Epidermal melanocyte (primary cell): ENCODE data around the gene CASK.
"Not testable (repeated sequence)": the region's sequence is repeated elsewhere in the genome, so short reads cannot be mapped to it uniquely, and the experiment has no call there.

Experiments
- DNase-seq: peaks from one replicate; pipeline ENCODE4 v3.0.0; 2011; ENCODE audit warnings: low spot score; ENCODE audit not compliant: insufficient read length

Gene CASK

DNA sequence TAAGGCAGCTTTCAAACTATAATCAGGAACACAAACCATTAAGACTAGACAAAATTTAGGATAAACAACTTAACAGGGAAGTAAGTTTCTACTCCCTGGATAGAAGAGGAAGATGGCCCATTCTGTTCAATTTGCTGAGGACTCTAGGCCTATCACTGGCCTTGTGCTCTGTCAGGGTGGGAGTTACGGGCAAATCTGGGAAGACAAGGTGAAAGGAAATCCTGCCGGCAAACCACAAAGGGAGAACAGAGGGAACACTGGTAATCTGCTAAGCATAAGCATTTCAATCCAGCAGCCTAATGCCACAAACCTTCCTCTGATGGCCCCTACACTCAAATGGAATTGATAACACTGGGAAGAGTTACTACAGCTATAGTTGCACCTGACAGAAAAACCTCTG, 191.1 kb downstream of the CASK start:
- no peak for DNase-seq

GRCh38 chrX:41730081-41730480, 193.3 kb downstream of the CASK start:
- no peak for DNase-seq

DNA sequence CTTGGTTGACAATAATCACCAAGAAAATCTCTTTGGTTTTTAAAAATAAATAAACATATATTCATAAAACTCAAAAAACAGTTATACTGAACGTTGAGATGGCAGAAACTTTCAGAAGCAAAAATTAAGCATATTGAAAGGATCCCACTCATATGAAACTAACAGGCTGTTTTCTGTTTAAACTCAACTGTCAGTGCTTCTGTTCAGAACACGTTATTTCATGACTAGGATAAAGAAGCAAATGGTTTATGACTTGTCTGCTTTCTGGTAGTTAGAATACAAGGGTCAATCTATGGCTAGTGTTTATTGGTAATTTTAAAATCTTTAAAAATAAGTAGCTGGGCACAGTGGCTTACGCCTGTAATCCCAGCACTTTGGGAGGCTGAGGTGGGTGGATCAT, 195.2 kb downstream of the CASK start:
- no peak for DNase-seq

DNA sequence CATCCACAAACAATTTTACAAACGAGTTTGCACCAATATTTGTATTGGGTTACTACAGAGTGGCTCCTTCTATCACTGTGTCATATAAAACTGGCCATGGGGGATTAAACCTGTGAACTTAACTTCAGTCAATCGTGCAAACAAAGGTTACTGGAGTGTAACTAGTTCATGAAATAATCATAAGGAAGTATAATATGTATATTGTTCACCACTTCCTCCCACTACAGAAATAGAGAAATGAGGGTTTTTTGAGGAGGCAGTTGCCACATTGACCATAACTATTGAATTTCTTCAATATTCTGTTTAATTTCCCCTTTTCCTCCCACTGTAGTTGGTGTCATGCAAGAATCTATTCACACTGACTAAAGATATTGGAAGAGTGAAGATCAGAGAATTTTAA, 199.5 kb downstream of the CASK start, which contains the start of gene GPR82:
Gene GPR82 (plus strand): TSS at position 356 of the 400 bp plus-strand sequence. CDS start 2,846 bp downstream, outside the sequence.
- no peak for DNase-seq

DNA sequence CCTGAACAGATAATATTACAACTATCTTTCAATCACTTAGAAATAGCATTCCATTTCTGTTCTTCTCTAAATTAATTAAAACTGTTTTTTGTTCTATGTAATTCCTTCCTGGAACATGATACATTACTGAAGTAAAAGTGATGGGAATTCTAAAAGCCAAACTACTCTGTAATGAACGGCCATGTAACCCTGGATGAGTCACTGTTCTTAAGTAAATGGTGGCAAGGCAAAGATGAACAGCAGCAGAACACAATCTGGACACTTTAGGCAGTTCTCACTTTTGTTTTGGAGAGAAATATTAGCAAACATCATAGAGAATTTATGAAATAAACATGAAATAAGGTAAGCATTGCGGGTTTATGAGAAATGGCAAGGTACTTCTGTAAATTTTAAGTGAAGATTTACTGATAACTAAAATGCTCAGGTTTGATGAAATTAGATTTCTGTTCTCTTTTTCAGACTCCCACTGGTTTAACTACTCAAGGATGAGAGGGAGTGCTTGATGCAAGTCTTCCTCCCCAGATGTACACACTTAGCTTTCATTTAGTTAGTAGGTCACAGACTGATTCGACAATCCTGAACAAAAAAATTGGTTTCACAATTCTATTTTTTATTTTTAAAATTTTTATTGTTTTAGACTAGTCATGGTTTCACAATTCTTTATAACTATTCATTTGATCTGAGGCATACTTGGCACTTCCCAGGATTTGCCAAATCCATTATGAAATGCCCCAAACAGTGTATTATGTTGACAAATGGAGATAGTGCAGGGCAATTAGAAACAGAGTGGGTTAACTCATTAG, 200.3 kb downstream of the CASK start:
- DNase-seq, result no peak

DNA sequence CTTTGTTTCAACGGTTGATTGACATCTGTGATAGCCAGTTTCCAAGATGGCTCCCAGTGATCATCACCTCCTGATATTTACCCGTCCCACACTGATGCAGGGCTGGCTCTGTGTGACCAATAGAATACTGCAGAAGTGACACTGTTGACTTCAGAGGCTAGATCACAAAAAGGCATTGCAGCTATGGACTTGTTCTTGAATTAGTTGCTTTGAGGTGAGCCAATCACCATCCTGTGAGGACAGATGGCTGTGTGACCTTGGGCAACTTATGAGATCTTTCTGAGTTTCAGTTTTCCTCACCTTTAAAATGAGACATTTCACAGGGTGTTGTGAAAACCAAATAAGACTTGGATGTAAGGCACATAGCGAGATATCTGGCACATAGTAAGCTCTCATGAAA, 201.1 kb downstream of the CASK start:
- DNase-seq, result no peak

- DNase-seq, result no peak
Measured at GRCh38 chrX:41721590-41721989, 201.8 kb downstream of the CASK start.

DNA sequence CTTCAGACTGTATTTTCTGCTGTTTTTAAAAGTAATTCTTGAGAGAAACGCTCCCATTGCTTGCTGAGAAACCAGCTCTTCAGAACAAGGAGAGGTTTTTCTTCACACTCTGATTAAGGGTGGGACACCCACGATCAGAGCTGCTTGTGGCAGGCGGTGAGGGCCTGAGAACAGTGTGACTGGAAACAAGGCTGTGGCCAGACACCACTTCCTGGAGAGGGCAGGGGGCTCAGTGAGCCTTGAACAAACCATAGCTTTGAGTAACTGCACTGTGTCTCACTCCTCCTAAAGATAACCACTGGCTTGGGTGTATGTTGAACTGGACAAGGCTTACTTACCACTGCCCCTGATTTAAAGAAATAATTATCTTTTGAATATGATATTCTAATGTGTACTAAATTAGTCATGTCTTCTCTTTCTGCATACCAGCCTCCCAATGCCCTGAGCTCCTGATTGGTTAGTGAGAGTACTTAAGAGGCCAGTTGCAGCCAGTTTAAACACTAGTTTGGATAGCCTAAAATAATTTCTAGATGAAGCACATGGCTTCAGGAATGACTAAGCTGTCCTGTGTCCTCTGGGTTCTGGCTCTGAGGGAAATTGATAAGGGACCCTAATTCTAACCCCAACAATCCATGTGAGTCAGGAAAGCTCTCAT, 203.1 kb downstream of the CASK start:
- DNase-seq, result no peak

DNA sequence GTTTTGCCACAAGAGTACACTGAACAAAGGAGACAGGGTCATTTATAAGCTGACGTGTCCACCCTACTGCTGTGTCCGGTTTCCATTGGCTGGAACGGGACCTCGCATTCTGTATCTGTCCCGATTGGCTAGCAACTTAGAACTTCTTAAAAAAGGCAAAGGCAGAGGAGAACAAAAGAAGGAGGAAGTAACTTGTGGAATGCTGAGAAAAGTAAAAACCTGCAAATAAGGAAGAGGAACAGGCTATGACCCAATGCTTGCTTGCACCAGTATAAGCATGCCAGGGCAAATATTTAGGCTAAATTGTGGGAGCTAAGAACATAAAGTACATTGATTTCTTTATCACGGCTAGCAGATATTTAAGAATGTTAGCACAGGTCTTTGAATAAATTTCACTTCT, 203.7 kb downstream of the CASK start:
- not testable (repeated sequence) for DNase-seq

GRCh38 chrX:41718481-41719235, 204.7 kb downstream of the CASK start:
- no peak for DNase-seq

DNA sequence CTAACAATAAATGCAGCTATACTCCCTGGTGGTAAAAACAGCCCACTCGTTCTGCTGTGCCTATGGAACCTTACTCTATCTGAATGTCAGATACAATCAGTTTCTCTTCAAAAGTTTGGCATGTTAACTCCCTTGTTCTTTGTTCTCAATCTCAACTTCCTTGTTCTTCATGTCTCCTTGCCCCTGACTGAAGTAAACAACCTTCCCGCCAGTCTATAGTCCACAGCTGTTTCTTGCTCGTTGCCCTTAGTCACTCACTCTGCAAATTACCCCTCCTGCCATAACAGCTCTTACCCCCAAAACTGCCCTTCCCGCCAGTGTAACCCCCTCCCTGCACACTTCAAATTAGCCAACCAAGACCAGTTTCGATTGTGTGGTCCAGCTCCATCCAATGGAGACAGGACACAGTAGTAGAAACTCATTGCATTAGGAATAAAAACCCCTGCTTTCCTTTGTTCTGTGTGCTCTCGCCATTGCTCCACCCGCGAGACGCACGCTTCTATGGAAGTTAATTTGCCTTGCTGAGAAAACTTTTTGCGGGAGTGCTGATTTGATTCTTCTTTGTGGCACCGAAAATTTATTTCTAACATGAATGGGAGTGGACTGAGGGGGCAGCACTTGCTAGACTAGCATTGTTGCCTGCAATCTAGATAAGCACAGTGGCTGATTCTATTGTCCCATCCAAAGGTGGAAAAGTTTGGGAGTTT, 206.4 kb downstream of the CASK start:
- DNase-seq, result no peak

- no peak for DNase-seq
Measured at GRCh38 chrX:41716222-41716621, 207.1 kb downstream of the CASK start.

- DNase-seq, result no peak
Measured at GRCh38 chrX:41711021-41711667, 212.2 kb downstream of the CASK start.

- DNase-seq, result no peak
Measured at GRCh38 chrX:41708486-41708885, 214.9 kb downstream of the CASK start.

DNA sequence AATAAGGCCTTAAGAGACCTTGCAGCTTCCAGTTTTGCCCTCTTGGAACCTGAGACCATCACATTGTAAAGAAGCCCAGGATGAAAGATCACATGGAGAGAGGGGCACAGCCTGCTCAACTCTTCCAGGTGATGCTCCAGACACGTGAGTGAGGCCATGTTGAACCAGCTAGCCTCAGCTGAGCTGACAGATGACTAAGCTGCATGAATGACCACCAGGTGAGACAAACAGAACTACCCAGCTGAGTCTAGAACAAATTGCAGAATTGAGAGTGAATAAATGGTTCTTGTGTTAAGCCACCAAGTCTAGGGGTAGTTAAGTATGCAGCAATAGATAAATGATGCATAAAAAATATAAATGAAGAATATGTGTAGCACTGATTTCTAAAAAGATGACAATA, 216.1 kb downstream of the CASK start:
- DNase-seq, result no peak

DNA sequence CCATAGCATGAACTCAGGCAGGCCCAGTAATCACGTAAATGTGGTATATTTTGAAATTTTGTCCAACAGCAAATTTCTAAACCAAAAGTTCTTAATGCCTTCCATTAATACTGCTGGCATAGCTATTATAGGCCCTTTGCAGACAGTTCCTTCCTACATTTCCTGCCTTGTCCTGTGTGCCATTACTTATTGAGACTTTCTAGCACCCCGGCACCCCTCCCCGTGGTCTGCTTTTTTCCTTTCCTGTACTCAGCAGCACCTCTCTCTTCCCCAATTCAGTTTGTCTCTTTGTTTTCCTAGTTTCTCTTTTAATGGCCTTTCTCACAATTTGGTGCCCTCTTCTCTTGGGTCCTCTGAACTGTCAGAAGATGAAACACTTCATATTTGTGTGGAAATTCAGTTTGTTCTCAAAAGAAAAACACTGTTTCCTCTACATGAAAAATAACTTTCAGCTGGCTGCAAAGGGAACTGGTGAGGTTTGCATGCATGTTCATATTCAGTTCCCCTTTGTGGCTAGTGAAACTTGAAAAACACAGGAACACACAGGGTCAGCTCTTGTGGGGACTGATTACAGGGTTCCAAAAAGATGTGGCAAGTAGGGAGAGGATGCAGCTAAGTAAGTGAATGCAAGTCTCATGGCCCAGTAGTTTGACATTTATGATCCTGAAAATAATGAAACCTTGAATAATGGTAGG, 217.5 kb downstream of the CASK start:
- DNase-seq, result no peak

- DNase-seq, result no peak
Measured at GRCh38 chrX:41705042-41705441, 218.3 kb downstream of the CASK start.

DNA sequence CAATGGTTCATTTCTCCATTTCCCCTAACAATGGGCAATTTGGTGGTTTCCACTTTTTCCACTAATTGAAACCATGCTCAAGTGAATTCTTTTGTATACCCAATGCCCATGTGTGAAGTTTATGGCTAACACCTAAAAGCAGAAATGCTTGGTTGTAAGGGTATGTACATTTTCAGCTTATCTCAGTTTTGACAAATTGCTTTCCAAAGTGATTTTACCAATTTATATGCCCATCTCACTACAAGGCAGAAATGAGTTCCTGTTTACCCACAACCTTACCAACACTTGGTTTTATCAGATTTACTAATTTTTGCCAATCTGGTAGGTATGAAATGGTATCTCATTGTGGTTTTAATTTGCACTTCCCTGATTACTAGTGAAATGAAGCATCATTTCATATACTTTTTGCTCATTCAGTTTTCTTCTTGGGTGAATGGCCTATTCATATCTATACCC, 219.8 kb downstream of the CASK start:
- no peak for DNase-seq

- DNase-seq, result no peak
Measured at GRCh38 chrX:41695426-41695825, 227.9 kb downstream of the CASK start.

DNA sequence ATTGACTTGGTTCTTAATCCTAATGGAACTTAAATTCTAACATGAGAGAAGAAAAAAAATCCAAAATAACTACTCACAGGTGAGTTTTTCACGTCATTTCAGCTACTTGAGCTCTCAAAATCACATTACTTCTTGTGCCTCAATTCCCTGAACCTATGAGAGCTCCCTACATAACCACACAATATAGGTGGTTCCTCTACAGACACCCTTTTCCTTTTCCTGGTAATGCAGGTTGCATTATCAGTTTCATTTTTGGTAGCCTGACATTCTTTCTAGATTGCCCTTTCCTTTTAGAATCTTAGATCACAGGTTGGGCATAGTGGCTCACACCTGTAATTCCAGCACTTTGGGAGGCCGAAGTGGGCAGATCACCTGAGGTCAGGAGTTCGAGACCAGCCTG, 230.3 kb downstream of the CASK start:
- no peak for DNase-seq
